Vein endothelial cell (primary cell): ENCODE measurements around the gene GOLGA6L25. TPM values are rescaled to one million over a fixed set of nuclear protein-coding genes. Genes with fewer than 3 reads are reported as not detected.

Experiments
- small RNA-seq: library from RNA; depleted of rRNA; stranded (forward); fragments of <200 nt; gene quantifications from one replicate; pipeline ENCODE3, GENCODE V24; 2012
- total RNA-seq: library from RNA; depleted of rRNA; stranded (reverse); fragments of >200 nt; gene quantifications from 2 replicates; pipeline ENCODE4 v1.2.3, GENCODE V29; 2012

Gene GOLGA6L25, protein sequence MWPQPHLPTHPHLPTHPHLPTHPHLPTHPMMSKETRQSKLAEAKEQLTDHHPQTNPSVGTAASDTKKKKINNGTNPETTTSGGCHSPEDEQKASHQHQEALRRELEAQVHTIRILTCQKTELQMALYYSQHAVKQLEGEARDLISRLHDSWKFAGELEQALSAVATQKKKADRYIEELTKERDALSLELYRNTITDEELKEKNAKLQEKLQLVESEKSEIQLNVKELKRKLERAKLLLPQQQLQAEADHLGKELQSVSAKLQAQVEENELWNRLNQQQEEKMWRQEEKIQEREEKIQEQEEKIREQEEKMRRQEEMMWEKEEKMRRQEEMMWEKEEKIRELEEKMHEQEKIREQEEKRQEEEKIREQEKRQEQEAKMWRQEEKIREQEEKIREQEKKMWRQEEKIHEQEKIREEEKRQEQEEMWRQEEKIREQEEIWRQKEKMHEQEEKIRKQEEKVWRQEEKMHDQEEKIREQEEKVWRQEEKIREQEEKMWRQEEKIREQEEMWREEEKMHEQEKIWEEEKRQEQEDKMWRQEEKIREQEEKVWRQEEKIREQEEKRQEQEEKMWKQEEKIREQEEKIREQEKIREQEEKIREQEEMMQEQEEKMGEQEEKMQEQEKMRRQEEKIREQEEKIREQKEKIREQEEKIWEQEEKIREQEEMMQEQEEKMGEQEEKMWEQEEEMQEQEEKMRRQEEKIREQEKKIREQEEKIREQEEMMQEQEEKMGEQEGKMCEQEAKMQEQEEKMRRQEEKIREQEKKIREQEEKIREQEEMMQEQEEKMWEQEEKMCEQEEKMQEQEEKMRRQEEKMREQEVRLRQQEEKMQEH
- not detected in 2 replicates for total RNA-seq

DNA sequence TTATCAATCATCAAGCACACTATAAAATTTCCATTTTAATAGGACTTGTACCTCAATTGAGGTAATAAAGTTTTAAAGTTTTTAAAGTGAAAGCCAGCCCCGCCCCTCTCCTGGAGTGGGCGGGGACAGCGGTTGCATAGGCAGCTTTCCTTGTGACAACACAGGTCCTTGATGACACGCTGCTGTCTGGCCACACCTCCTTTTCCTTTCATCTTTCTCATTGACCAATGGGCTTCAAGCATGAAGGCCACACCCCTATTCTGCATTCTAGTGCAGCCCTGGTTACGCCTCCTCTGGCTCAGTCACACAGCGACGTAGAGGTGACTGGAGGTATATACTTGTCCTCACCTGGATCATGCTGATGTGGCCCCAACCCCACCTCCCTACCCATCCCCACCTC is at the start of gene GOLGA6L25:
GOLGA6L25 (plus strand) TSS at position 301 of the 400 bp plus-strand sequence; CDS start at position 362, 61 bp downstream.

DNA sequence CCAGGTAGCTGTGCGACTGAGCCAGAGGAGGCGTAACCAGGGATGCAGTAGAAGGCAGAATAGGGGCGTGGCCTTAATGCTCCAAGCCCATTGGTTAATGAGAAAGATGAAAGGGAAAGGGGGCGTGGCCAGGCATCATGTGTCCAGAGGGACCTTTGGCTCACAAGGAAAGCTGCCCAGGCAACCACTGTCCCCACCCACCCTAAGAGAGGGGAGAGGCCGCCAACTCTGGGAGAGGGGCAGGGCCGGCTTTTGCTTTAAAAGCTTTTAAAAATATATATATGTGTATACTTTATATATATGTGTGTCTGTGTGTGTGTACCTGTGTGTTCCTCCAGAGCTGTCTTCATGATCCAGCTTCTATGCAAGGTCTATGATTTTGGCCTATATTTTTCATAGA is 20.4 kb upstream of the GOLGA6L25 start, which contains the start of gene GOLGA8G:
GOLGA8G (minus strand) TSS at position 18 of the 400 bp plus-strand sequence. CDS start 62 bp downstream, outside the sequence.

Small RNA genes lying within 50 kb of the gene (small RNA-seq; reads per million reads assigned to genes)
- gene AC138749.2, result not detected
- not detected for gene RF00017

Other genes with a start within 250 kb of the GOLGA6L25 start
- gene HERC2, start 231.4 kb upstream of the GOLGA6L25 start, total RNA-seq, result 50.5 and 51.3 TPM in 2 replicates
- gene GOLGA6L24, start 195.5 kb upstream of the GOLGA6L25 start, total RNA-seq, result not detected in 2 replicates
- not detected in 2 replicates for gene GOLGA8F, start 174.9 kb upstream of the GOLGA6L25 start, total RNA-seq
- gene GOLGA8G, start 20.6 kb upstream of the GOLGA6L25 start, total RNA-seq, result not detected in 2 replicates
- 1.6 TPM in 1 of 2 replicates, not detected in the other for gene GOLGA8M, start 158.9 kb downstream of the GOLGA6L25 start, total RNA-seq